K562 (cell line): ENCODE data around the gene TMC4. TPM values are rescaled to one million over a fixed set of nuclear protein-coding genes. Genes with fewer than 3 reads are reported as not detected.

ENCODE experiments used
- FOXA1 ChIP-seq: fragments of 450-650 bp; IDR thresholded peaks from 2 replicates; pipeline ENCODE4 v1.6.1; 2016; ENCODE audit warnings: mild to moderate bottlenecking, borderline replicate concordance
- MXI1 ChIP-seq: IDR thresholded peaks from 2 replicates; pipeline ENCODE4 v1.6.1; 2011; ENCODE audit warnings: low read depth, mild to moderate bottlenecking, improper control_type of control experiment, low read length
- REST ChIP-seq, 2 experiments: fragments of 450-650 bp; formaldehyde crosslinking in 1 of 2; IDR thresholded peaks; 2 replicates each; pipeline versions ENCODE4 v1.4.0 to v1.6.1; 2014 to 2020; ENCODE audit warnings: mild to moderate bottlenecking in 2 of 2, borderline replicate concordance in 1 of 2, low read depth in 1 of 2
- SPI1 ChIP-seq: IDR thresholded peaks from 2 replicates; pipeline ENCODE4 v1.6.1; 2011; ENCODE audit warnings: low read depth, low read length, control low read depth, borderline replicate concordance
- THAP7 ChIP-seq: fragments of 250-450 bp; sonication (Bioruptor Pico); IDR thresholded peaks from 2 replicates; pipeline ENCODE4 v1.5.0; 2021
- polyA plus RNA-seq, 8 experiments: library from polyadenylated mRNA; depleted of rRNA in 4 of 8; stranded (reverse) in 5 of 8; unstranded in 3 of 8; fragments of >200 nt; fragmentation: Nextera tagmentation in 2 of 8; fragmentation: Illumina TruSeq in 1 of 8; extraction: Ambion mirVana in 2 of 8; extraction: Trizol in 1 of 8; gene quantifications; 2 replicates each; pipeline versions ENCODE4 v1.2.1 to v1.2.3, GENCODE V29; 2011 to 2014; ENCODE audit warnings: inconsistent platforms in 1 of 8, missing spikeins in 1 of 8
- total RNA-seq, 7 experiments: library from RNA; depleted of rRNA in 6 of 7; stranded (reverse); fragments of >200 nt in 6 of 7; fragmentation: Illumina TruSeq in 2 of 7; extraction: Trizol in 2 of 7; gene quantifications; 2 replicates each; pipeline versions ENCODE4 v1.2.1 to v1.2.3, GENCODE V29; 2011 to 2021; ENCODE audit warnings: low replicate concordance in 1 of 7
- TF ChIP-seq, protein P1 (sequence below): sonication (generic); formaldehyde crosslinking; IDR thresholded peaks from 2 replicates; pipeline ENCODE4 v1.9.0; 2022; ENCODE audit warnings: mild to moderate bottlenecking, missing genetic modification reagents

The TMC4 gene
- total and polyA plus RNA-seq, 9 of the 15 experiments (the other 6 are each of a cell fraction or from before 2014, with no cell fraction given), result 0.12 to 0.79 (median 0.36) TPM; not detected in 2

- TF ChIP-seq REST (IDR thresholded peaks at IDR 0.05; ENCODE audit: borderline replicate concordance), result peak; percentile 77
- no peak for TF ChIP-seq REST (CRISPR knock-in tag; IDR thresholded peaks at IDR 0.05; ENCODE audit: low read depth)
- peak; percentile 50; the same call in 1 of the 2 replicates for TF ChIP-seq SPI1
- TF ChIP-seq FOXA1, result peak; percentile 65
- TF ChIP-seq, protein P1, sequence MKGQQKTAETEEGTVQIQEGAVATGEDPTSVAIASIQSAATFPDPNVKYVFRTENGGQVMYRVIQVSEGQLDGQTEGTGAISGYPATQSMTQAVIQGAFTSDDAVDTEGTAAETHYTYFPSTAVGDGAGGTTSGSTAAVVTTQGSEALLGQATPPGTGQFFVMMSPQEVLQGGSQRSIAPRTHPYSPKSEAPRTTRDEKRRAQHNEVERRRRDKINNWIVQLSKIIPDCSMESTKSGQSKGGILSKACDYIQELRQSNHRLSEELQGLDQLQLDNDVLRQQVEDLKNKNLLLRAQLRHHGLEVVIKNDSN (CRISPR knock-in tag), result no peak
- no peak for TF ChIP-seq MXI1
- TF ChIP-seq THAP7, result no peak
These were observed 37.0 kb upstream of the TMC4 start (continued) for GRCh38 chr19:54209811-54210494.
